LNCAP (cell line): Measurements from ENCODE around the gene FOXP4.

Experiments used
- CTCF ChIP-seq: fragments of 450-650 bp; IDR thresholded peaks from 2 replicates; pipeline ENCODE4 v1.5.1; 2017; ENCODE audit warnings: mild to moderate bottlenecking

Gene FOXP4

GRCh38 chr6:41567684-41568083, 21.5 kb downstream of the FOXP4 start:
- no peak for TF ChIP-seq CTCF

GRCh38 chr6:41568202-41568584, 22.0 kb downstream of the FOXP4 start:
- no peak for TF ChIP-seq CTCF

GRCh38 chr6:41568585-41569384, 22.6 kb downstream of the FOXP4 start:
- no peak for TF ChIP-seq CTCF

- TF ChIP-seq CTCF: no peak
Observed at GRCh38 chr6:41570259-41570615, 24.1 kb downstream of the FOXP4 start.

GRCh38 chr6:41571021-41571780, 25.0 kb downstream of the FOXP4 start:
- no peak for TF ChIP-seq CTCF

GRCh38 chr6:41572613-41573012, 26.4 kb downstream of the FOXP4 start:
- no peak for TF ChIP-seq CTCF

- no peak for TF ChIP-seq CTCF
Observed at GRCh38 chr6:41573276-41573675, 27.1 kb downstream of the FOXP4 start.
